Activated CD8-positive, alpha-beta memory T cell treated with anti-CD3 and anti-CD28 coated beads for 1 hour (primary cell): ENCODE measurements around the gene C14orf132.

Experiments used
- DNase-seq, 2 donors: peaks; one replicate each; pipeline ENCODE4 v3.0.0-alpha.2; 2020; ENCODE audit warnings: low read depth in 1 of 2; ENCODE audit errors: extremely low read depth in 1 of 2

C14orf132 gene

GRCh38 chr14:96081767-96082400 lies 42.7 kb downstream of the C14orf132 start:
- DNase-seq = no peak

- no peak for DNase-seq
Measured at GRCh38 chr14:96082420-96083300, 43.5 kb downstream of the C14orf132 start.

GRCh38 chr14:96083667-96084320 lies 44.6 kb downstream of the C14orf132 start:
- no peak for DNase-seq

GRCh38 chr14:96084796-96085195 lies 45.6 kb downstream of the C14orf132 start:
- DNase-seq = no peak

- no peak for DNase-seq
Measured at GRCh38 chr14:96085369-96085768, 46.2 kb downstream of the C14orf132 start.

- no peak for DNase-seq
Measured at GRCh38 chr14:96086032-96086431, 46.9 kb downstream of the C14orf132 start.

GRCh38 chr14:96086574-96087077 lies 47.5 kb downstream of the C14orf132 start:
- no peak for DNase-seq

- no peak for DNase-seq
Measured at GRCh38 chr14:96088074-96088473, 48.9 kb downstream of the C14orf132 start.

- DNase-seq = no peak
Measured at GRCh38 chr14:96088481-96088880, 49.3 kb downstream of the C14orf132 start.

GRCh38 chr14:96088911-96089310 lies 49.7 kb downstream of the C14orf132 start:
- DNase-seq = no peak

- DNase-seq = no peak
Measured at GRCh38 chr14:96089401-96089800, 50.2 kb downstream of the C14orf132 start.

- no peak for DNase-seq
Measured at GRCh38 chr14:96090441-96091148, 51.4 kb downstream of the C14orf132 start.

- no peak for DNase-seq
Measured at GRCh38 chr14:96091149-96091693, 52.1 kb downstream of the C14orf132 start.

- DNase-seq = no peak
Measured at GRCh38 chr14:96091941-96092411, 52.8 kb downstream of the C14orf132 start.

- DNase-seq = no peak
Measured at GRCh38 chr14:96092936-96093335, 53.8 kb downstream of the C14orf132 start.

- no peak for DNase-seq
Measured at GRCh38 chr14:96094211-96094610, 55.0 kb downstream of the C14orf132 start.

GRCh38 chr14:96094656-96095055 lies 55.5 kb downstream of the C14orf132 start:
- DNase-seq = no peak

GRCh38 chr14:96095058-96095457 lies 55.9 kb downstream of the C14orf132 start:
- DNase-seq = no peak

GRCh38 chr14:96095581-96096476 lies 56.7 kb downstream of the C14orf132 start:
- DNase-seq = no peak
